MG63 (cell line): ENCODE measurements around the gene CD274. TPM values are rescaled to one million over a fixed set of nuclear protein-coding genes. Genes with fewer than 3 reads are reported as not detected.
"Not testable (repeated sequence)": the region's sequence is repeated elsewhere in the genome, so short reads cannot be mapped to it uniquely, and the experiment has no call there.

ENCODE experiments used
- DNase-seq: peaks from one replicate; pipeline ENCODE4 v3.0.0-alpha.2; 2020
- H3K27me3 ChIP-seq: fragments of 250-450 bp; sonication (Bioruptor Pico); 2 replicates; pipeline ENCODE4 v1.5.1; 2020; ENCODE audit warnings: mild to moderate bottlenecking, moderate library complexity
- H3K36me3 ChIP-seq: fragments of 250-450 bp; sonication (Bioruptor Pico); 2 replicates; pipeline ENCODE4 v1.5.1; 2020; ENCODE audit warnings: mild to moderate bottlenecking, moderate library complexity
- H3K4me3 ChIP-seq: fragments of 250-450 bp; sonication (Bioruptor Pico); 2 replicates; pipeline ENCODE4 v1.5.1; 2020; ENCODE audit warnings: mild to moderate bottlenecking, moderate library complexity
- H3K9me3 ChIP-seq: fragments of 250-450 bp; sonication (Bioruptor Pico); 2 replicates; pipeline ENCODE4 v1.5.1; 2020; ENCODE audit warnings: mild to moderate bottlenecking, moderate library complexity
- total RNA-seq: library from RNA; depleted of rRNA; stranded (reverse); fragments of >200 nt; shearing (Covaris generic); gene quantifications from 2 replicates; pipeline ENCODE4 v1.2.3, GENCODE V29; 2014; ENCODE audit warnings: low replicate concordance

CD274 gene
- total RNA-seq, 1 experiment from 2014 or later, result 0.13 TPM

DNA sequence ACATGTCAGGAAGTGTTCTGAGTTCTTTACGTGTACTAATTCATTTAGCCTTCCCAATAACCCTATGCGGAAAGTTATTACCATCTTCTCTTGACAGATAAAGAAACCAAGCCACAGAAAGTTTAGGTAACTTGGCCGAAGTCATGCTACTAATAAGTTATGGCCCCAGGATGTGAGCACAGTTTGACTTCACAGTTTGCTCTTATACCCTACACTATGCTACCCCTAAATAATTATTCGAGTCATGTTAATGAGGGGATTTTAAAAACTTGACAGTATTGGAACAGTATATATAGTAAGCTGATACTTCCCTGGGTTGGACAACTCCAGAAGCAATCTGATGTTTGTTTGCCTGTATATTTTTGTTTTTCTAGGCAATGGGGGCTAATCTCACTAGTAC, 30.6 kb downstream of the CD274 start:
- H3K9me3 ChIP-seq, result no peaks in the 10 kb centered on the region
- H3K36me3 ChIP-seq, result no peaks in the 10 kb centered on the region
- no peak overlapping the region for H3K4me3 ChIP-seq
- H3K27me3 ChIP-seq, result no peaks in the 10 kb centered on the region
- DNase-seq, result no peak

GRCh38 chr9:5481322-5482040, 31.1 kb downstream of the CD274 start:
- H3K4me3 ChIP-seq, result no peak overlapping the region
- no peak for DNase-seq
- no peaks in the 10 kb centered on the region for H3K36me3 ChIP-seq
- H3K9me3 ChIP-seq, result no peaks in the 10 kb centered on the region
- H3K27me3 ChIP-seq, result no peaks in the 10 kb centered on the region

DNA sequence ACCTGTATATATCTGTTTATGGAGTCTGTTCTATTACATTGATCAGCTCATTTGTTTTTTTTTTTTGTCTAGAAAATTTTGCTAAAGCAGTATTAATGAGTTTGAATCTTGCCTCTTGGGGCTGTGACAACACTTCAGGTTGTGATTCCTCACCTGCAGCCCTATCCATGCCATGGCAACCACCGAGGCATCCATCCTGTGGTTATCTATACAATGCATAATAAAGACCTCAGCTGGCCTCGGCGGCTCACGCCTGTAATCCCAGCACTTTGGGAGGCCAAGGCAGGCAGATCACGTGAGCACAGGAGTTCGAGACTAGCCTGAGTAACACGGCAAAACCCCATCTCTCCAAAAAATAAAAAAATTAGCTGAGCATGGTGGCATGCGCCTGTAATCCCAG, 31.9 kb downstream of the CD274 start:
- Histone ChIP-seq H3K9me3 (no peaks in the 10 kb centered on the region), H3K4me3 (no peak overlapping the region), H3K36me3 (no peaks in the 10 kb centered on the region), H3K27me3 (no peaks in the 10 kb centered on the region)
- no peak for DNase-seq

DNA sequence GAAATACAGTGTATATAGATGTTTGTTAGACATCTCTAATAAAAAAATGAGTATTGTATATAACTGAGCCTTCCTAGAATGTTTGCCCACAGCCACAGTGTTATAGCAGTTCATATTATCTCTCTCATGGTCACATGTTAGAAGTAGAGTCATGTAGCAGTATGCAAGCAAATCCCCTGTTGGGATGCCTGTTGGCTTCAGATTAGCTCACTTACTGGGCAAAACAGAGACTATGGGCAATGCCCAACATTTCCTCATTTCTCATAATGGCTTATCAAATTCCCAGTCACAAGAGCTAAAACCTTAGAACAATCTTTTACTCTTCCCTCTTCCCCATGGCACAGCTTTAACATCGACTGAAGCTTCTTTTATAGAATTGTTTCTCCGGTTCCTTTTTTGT, 33.0 kb downstream of the CD274 start:
- H3K36me3 ChIP-seq, result no peaks in the 10 kb centered on the region
- no peaks in the 10 kb centered on the region for H3K9me3 ChIP-seq
- no peak for DNase-seq
- H3K4me3 ChIP-seq, result no peak overlapping the region
- no peaks in the 10 kb centered on the region for H3K27me3 ChIP-seq

DNA sequence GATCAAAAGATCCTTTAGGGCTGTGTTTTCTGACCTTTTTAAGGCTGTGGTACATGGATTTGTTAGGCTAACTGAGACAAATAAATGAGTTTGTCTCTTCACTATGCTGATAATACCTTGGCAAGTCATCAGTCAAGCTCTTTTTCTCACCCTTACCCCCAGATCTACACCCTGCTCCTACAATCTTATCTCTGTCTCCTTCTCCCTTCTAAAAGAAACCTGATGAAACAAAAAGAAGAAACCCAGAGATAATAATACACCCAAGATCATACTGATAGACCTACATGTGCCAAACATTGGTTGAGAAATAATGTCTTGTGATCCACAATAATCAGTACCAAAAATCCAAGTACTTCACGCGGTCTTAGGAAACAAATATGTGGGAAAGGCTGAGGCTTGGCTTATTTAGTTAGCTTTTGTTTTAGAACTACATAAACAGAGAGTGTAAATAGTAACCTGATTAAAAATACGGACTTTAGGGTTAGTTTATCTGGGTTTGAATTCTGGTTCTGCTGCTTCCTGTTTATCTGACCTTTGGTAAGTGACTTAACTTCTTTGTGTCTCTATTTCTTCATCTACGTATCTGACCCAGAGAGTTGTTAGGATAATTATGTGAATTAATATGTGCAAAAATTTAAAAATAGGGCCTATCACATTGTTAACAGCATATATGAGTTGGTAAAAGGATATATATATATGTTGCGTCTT, 35.2 kb downstream of the CD274 start:
- Histone ChIP-seq H3K27me3 (no peaks in the 10 kb centered on the region), H3K36me3 (no peaks in the 10 kb centered on the region), H3K4me3 (no peak overlapping the region), H3K9me3 (no peaks in the 10 kb centered on the region)
- DNase-seq, result no peak

- Histone ChIP-seq H3K27me3 (no peaks in the 10 kb centered on the region), H3K36me3 (no peaks in the 10 kb centered on the region), H3K4me3 (no peak overlapping the region), H3K9me3 (no peaks in the 10 kb centered on the region)
- no peak for DNase-seq
Measured at GRCh38 chr9:5486988-5487387, 36.6 kb downstream of the CD274 start.

DNA sequence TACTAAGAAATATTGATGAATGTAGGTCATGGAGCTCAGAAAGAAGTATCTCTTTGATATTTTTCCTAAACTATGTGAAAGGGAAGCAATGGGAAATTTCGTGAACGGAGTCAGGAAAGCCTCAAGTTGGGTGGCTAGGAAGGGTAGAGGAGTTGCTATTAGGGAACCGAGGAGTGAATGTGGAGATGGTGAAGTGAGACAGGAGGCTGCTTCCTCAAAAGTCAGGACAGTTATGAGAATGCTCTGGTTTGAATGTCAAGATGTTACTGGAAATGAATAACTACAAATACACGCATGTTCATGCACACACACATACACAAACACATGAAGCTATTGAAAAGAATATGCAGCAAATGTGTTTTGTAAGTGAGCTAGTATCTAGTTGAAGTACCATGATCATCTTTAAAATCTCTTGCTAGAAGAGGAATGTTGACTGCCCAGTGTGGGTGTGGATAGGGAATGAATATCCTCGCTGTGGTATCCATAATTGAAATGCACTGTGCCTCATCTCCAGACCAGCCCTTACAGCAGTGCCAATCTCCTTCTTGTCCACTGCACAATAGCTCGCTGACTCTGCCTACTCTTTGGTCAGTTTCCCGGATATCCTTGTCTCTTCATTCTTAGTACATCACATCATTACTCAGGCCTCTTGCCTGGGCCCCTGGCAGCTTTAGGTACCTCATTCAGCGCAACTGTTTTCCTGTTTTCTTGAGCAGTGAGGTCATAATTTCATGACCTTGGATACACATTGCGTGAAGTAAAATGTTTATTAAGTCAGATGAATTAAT, 38.1 kb downstream of the CD274 start:
- no peaks in the 10 kb centered on the region for H3K36me3 ChIP-seq
- H3K9me3 ChIP-seq, result no peaks in the 10 kb centered on the region
- DNase-seq, result no peak
- no peak overlapping the region for H3K4me3 ChIP-seq
- H3K27me3 ChIP-seq, result no peaks in the 10 kb centered on the region

DNA sequence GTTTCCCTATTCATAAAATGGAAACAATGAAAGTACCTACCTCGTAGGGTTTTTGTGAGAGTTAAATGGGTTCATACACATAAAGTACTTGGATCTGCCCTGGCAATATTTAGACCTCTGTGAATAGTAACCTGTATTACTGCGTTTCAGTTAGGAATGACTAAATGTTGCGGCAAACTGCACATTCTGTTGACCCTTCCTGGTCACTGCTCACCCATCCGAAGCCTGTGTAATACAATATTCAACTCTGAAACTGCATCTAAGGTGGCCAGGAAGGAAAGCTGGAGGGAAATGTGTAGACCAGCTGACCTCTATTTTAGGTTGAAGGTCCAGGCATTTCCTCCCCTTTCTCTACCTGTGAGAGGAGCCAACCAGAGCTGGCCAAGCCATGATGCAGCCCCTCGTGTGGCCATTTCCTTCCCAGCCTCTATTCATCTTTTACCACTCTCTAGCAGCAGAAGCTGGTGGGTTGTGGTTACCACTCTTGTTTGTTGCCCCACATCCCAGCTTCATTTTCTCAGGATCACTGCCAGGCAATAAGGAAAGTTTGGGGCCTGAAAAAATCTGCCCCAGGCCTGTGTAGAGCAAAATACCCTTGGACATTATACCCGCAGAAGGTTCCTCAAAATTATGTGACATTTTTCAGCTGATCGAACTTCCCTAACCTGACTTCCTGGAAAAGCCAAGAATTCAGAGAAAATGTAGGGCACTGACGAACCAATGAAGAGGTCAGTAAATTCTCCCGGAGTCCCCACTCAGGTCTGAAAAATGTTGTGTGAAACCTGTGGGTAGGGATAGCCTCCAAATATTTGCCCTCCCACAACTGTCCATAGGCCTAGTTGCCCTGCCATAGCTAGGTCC, 39.5 kb downstream of the CD274 start:
- DNase-seq, result no peak
- H3K36me3 ChIP-seq, result no peaks in the 10 kb centered on the region
- H3K9me3 ChIP-seq, result no peaks in the 10 kb centered on the region
- no peak overlapping the region for H3K4me3 ChIP-seq
- H3K27me3 ChIP-seq, result no peaks in the 10 kb centered on the region

DNA sequence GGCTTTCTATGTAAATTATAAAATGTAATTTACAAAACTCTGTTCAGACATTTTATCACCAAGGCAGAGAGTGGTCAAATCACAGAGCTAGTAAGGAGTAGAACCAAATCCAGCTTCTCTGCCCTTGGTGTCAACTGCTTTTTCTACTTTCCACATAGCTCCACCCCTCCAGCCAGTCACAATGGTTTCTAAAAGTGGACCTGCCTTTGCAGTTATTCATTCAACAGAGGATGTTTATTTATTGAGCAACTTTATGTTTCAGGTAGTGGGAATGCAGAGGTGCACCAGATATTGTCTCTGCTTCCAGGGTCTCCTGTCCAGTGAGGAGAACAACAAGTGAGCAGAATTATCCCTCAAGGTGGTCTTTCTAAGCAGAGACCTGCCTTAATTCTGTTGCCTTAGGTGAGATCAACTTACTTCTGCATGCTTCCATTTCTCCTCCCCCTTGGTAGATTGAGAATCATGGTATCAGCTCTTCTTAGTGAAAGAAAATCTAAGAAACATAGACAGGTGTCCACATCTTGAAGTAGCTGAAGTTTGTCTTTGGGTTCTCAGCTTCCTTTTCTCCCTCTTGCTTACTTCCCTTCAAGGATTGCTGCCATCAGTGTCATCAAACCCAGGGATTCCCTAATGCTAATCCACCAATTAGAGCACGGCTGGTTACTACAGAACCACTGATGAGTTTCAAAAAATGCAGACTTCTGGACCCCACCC, 42.8 kb downstream of the CD274 start:
- Histone ChIP-seq H3K9me3 (no peaks in the 10 kb centered on the region), H3K27me3 (no peaks in the 10 kb centered on the region), H3K4me3 (no peak overlapping the region), H3K36me3 (no peaks in the 10 kb centered on the region)
- DNase-seq, result no peak

- no peak overlapping the region for H3K4me3 ChIP-seq
- no peaks in the 10 kb centered on the region for H3K27me3 ChIP-seq
- no peaks in the 10 kb centered on the region for H3K9me3 ChIP-seq
- DNase-seq, result peak; percentile 52
- H3K36me3 ChIP-seq, result no peaks in the 10 kb centered on the region
Measured at GRCh38 chr9:5493679-5494511, 43.6 kb downstream of the CD274 start.

DNA sequence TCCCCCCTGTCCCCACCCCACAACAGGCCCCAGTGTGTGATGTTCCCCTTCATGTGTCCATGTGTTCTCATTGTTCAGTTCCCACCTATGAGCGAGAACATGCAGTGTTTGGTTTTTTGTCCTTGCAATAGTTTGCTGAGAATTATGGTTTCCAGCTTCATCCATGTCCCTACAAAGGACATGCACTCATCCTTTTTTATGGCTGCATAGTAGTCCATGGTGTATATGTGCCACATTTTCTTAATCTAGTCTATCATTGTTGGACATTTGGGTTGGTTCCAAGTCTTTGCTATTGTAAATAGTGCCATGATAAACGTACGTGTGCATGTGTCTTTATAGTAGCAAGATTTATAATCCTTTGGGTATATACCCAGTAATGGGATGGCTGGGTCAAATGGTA, 44.4 kb downstream of the CD274 start:
- H3K4me3 ChIP-seq, H3K9me3 ChIP-seq, H3K27me3 ChIP-seq, DNase-seq, H3K36me3 ChIP-seq: not testable (repeated sequence)

- DNase-seq, result no peak
- Histone ChIP-seq H3K27me3 (no peaks in the 10 kb centered on the region), H3K36me3 (no peaks in the 10 kb centered on the region), H3K4me3 (no peak overlapping the region), H3K9me3 (no peaks in the 10 kb centered on the region)
Measured at GRCh38 chr9:5499157-5499556, 48.8 kb downstream of the CD274 start.

DNA sequence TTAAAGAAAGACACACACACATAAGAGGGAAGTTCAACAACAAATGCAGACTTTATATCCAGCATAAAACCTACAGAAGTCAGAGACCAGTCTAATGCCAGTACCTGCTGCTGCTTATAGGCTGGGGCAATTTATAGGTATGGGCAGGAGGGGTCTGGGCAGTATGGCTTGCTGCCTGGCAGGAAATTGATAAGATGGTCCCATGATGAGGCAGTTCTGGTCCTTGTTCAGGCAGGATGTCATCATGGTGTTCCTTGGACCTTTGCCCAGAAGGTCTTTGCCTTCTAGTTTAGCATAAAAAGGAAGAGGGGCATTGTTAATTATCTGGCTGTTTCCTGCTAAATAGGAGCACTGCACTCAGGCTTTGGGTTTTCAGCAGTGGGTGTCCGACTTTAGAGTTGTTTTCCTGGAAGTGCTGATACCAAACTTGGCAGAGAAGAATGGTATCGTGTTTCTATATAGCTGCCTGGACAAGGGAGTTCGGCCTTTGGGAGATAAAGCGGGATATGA, 49.6 kb downstream of the CD274 start:
- Histone ChIP-seq H3K4me3 (no peak overlapping the region), H3K27me3 (no peaks in the 10 kb centered on the region), H3K9me3 (no peaks in the 10 kb centered on the region), H3K36me3 (no peaks in the 10 kb centered on the region)
- DNase-seq, result peak; percentile 36

DNA sequence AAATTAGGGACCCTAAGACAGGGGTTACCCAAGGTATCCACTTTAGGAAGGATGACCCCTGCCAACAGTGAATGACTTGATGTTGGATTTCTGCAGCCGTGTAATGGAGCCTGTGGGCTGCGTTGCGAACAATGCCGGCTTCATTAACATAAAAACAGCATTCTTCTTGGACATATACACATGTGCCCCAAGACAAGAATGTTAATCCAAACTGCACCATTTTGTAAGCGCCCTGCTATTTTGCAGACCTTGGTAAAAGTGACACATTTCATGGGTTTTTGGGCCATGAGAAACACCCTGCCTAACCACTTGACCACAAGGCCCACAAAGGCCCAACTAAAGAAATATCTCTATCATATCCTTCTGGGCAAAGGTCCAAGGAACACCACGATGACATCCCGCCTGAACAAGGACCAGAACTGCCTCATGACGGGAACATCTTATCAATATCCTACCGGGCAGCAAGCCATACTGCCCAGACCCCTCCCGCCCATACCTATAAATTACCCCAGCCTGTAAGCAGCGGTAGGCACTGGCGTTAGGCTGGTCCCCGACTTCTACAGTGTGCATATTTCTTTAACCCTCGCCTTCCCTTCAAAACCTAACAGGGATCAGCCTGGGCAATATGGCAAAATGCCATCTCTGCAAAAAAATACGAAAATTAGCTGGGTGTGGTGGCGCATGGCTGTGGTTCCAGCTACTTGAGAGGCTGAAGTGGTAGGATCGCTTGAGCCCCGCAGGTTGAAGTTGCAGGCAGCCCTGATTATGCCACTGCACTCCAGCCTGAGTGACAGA, 50.3 kb downstream of the CD274 start:
- no peak for DNase-seq

GRCh38 chr9:5502553-5502952, 52.2 kb downstream of the CD274 start:
- H3K9me3 ChIP-seq, result no peaks in the 10 kb centered on the region
- no peaks in the 10 kb centered on the region for H3K27me3 ChIP-seq

More for the DNA sequence above, 50.3 kb downstream of the CD274 start:
- Histone ChIP-seq H3K36me3 (no peaks in the 10 kb centered on the region), H3K4me3 (no peak overlapping the region), H3K9me3 (no peaks in the 10 kb centered on the region), H3K27me3 (no peaks in the 10 kb centered on the region)

More at GRCh38 chr9:5502553-5502952, 52.2 kb downstream of the CD274 start:
- Histone ChIP-seq H3K4me3 (no peak overlapping the region), H3K36me3 (no peaks in the 10 kb centered on the region)
- no peak for DNase-seq
